Measurements from ENCODE around the gene TESK2.

- no peak for TF ChIP-seq POLR2A (IDR thresholded peaks at IDR 0.05)
- TF ChIP-seq, protein P1, sequence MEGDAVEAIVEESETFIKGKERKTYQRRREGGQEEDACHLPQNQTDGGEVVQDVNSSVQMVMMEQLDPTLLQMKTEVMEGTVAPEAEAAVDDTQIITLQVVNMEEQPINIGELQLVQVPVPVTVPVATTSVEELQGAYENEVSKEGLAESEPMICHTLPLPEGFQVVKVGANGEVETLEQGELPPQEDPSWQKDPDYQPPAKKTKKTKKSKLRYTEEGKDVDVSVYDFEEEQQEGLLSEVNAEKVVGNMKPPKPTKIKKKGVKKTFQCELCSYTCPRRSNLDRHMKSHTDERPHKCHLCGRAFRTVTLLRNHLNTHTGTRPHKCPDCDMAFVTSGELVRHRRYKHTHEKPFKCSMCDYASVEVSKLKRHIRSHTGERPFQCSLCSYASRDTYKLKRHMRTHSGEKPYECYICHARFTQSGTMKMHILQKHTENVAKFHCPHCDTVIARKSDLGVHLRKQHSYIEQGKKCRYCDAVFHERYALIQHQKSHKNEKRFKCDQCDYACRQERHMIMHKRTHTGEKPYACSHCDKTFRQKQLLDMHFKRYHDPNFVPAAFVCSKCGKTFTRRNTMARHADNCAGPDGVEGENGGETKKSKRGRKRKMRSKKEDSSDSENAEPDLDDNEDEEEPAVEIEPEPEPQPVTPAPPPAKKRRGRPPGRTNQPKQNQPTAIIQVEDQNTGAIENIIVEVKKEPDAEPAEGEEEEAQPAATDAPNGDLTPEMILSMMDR (IDR thresholded peaks at IDR 0.05): no peak
Observed at GRCh38 chr1:45400049-45400448, 90.9 kb downstream of the TESK2 start.

Data from heart left ventricle (tissue), 13 donors.